IMR-90 (cell line): ENCODE measurements around the gene ARL4A. TPM values are rescaled to one million over a fixed set of nuclear protein-coding genes. Genes with fewer than 3 reads are reported as not detected.

Source experiments
- ATAC-seq: fragments of 200-7000 bp; cut with Tn5 transposase; 2 replicates; pipeline ENCODE4 v1.9.1; 2020; ENCODE audit warnings: low read depth, mild to moderate bottlenecking, moderate library complexity
- BruUV-seq: library from RNA; stranded (reverse); fragments of 400-500 nt; replicated peaks from 2 replicates; lab custom pipeline; 2021; lab: Mats Ljungman, UMichigan
- CTCF ChIA-PET: fragments of 300-600 bp; formaldehyde crosslinking; extraction: SDS; loops from one replicate; lab custom pipeline; 2021; ENCODE audit warnings: antibody characterized with exemption; lab: Yijun Ruan, JAX
- POLR2A ChIA-PET: fragments of 300-600 bp; sonication (Branson Sonifier 250); formaldehyde crosslinking; loops from one replicate; lab custom pipeline; 2022; ENCODE audit warnings: antibody characterized with exemption; ENCODE audit not compliant: unreplicated experiment; lab: Charles Lee
- DNase-seq: peaks from one replicate; pipeline ENCODE4 v3.0.0; 2013
- H2AFZ ChIP-seq: replicated peaks from 2 replicates; pipeline ENCODE3; 2013; ENCODE audit warnings: low read length, mild to moderate bottlenecking; ENCODE audit not compliant: poor library complexity
- H2AK5ac ChIP-seq: 2 replicates; pipeline ENCODE4 v1.6.1; 2013; ENCODE audit warnings: low read depth, low read length, inconsistent platforms
- H2AK9ac ChIP-seq: replicated peaks from 2 replicates; pipeline ENCODE3; 2013; ENCODE audit warnings: mild to moderate bottlenecking, low read depth, low read length, moderate library complexity; ENCODE audit not compliant: poor library complexity
- H2BK120ac ChIP-seq: 2 replicates; pipeline ENCODE4 v1.6.1; 2013; ENCODE audit warnings: low read depth, low read length, inconsistent platforms
- H2BK15ac ChIP-seq: 3 replicates; pipeline ENCODE4 v1.6.1; 2013; ENCODE audit warnings: low read depth, low read length, inconsistent platforms
- H2BK20ac ChIP-seq: 2 replicates; pipeline ENCODE4 v1.6.1; 2013; ENCODE audit warnings: low read depth, mild to moderate bottlenecking, inconsistent platforms, low read length, moderate library complexity
- H2BK5ac ChIP-seq: 2 replicates; pipeline ENCODE4 v1.6.1; 2013; ENCODE audit warnings: mild to moderate bottlenecking, low read depth, low read length, inconsistent platforms; ENCODE audit not compliant: poor library complexity, severe bottlenecking
- H3K14ac ChIP-seq: replicated peaks from 2 replicates; pipeline ENCODE4 v1.6.1; 2013; ENCODE audit warnings: low read depth, low read length, inconsistent platforms
- H3K18ac ChIP-seq: 2 replicates; pipeline ENCODE4 v1.6.1; 2013; ENCODE audit warnings: low read depth, low read length, control low read depth
- H3K23ac ChIP-seq: 2 replicates; pipeline ENCODE4 v1.6.1; 2013; ENCODE audit warnings: low read depth, low read length, inconsistent platforms
- H3K27ac ChIP-seq: 2 replicates; pipeline ENCODE4 v1.5.1; 2013; ENCODE audit warnings: mild to moderate bottlenecking, control low read depth, low read length; ENCODE audit not compliant: insufficient read depth
- H3K27me3 ChIP-seq: 2 replicates; pipeline ENCODE4 v1.6.1; 2013; ENCODE audit warnings: low read length; ENCODE audit not compliant: control insufficient read depth, insufficient read depth
- H3K36me3 ChIP-seq: 2 replicates; pipeline ENCODE4 v1.6.1; 2013; ENCODE audit warnings: low read length, mixed read lengths; ENCODE audit not compliant: control insufficient read depth, insufficient read depth
- H3K4ac ChIP-seq: 2 replicates; pipeline ENCODE4 v1.6.1; 2013; ENCODE audit warnings: low read depth, low read length, inconsistent platforms
- H3K4me1 ChIP-seq: 2 replicates; pipeline ENCODE4 v1.6.1; 2013; ENCODE audit warnings: low read length, mixed read lengths; ENCODE audit not compliant: control insufficient read depth, insufficient read depth
- H3K4me2 ChIP-seq: 2 replicates; pipeline ENCODE4 v1.6.1; 2013; ENCODE audit warnings: low read depth, mild to moderate bottlenecking, control low read depth, low read length, moderate library complexity
- H3K4me3 ChIP-seq: 2 replicates; pipeline ENCODE4 v1.5.1; 2013; ENCODE audit warnings: low read depth, mild to moderate bottlenecking, control low read depth, low read length, moderate library complexity; ENCODE audit not compliant: insufficient read depth
- H3K56ac ChIP-seq: 2 replicates; pipeline ENCODE4 v1.6.1; 2013; ENCODE audit warnings: low read length, inconsistent platforms; ENCODE audit not compliant: insufficient read depth; ENCODE audit errors: extremely low read depth
- H3K79me1 ChIP-seq, 2 experiments: 2 replicates each; pipeline ENCODE4 v1.6.1; 2013; ENCODE audit warnings: low read length in 2 of 2, inconsistent platforms in 1 of 2, low read depth in 1 of 2
- H3K9ac ChIP-seq: 2 replicates; pipeline ENCODE4 v1.6.1; 2013; ENCODE audit warnings: low read depth, low read length, control low read depth
- H3K9me1 ChIP-seq: 2 replicates; pipeline ENCODE4 v1.6.1; 2013; ENCODE audit warnings: low read length, inconsistent platforms; ENCODE audit not compliant: insufficient read depth
- H3K9me3 ChIP-seq: 2 replicates; pipeline ENCODE4 v1.6.1; 2013; ENCODE audit warnings: low read length; ENCODE audit not compliant: control insufficient read depth, insufficient read depth
- H4K20me1 ChIP-seq: 2 replicates; pipeline ENCODE4 v1.6.1; 2013; ENCODE audit warnings: low read length, inconsistent platforms; ENCODE audit not compliant: insufficient read depth
- H4K5ac ChIP-seq: 2 replicates; pipeline ENCODE4 v1.6.1; 2013; ENCODE audit warnings: mild to moderate bottlenecking, low read depth, low read length, control low read depth
- H4K8ac ChIP-seq, 2 experiments: 2 replicates each; pipeline ENCODE4 v1.6.1; 2013; ENCODE audit warnings: low read depth in 2 of 2, low read length in 2 of 2, control low read depth in 1 of 2, inconsistent platforms in 1 of 2
- H4K91ac ChIP-seq: 2 replicates; pipeline ENCODE4 v1.6.1; 2013; ENCODE audit warnings: low read depth, low read length, inconsistent platforms; ENCODE audit not compliant: insufficient read depth
- CEBPB ChIP-seq: IDR thresholded peaks from 2 replicates; pipeline ENCODE4 v1.6.1; 2012; ENCODE audit warnings: low read depth, low read length, improper control_type of control experiment
- CHD1 ChIP-seq: IDR thresholded peaks from 2 replicates; pipeline ENCODE4 v1.6.1; 2012; ENCODE audit warnings: low read depth, low read length, improper control_type of control experiment
- FOS ChIP-seq: fragments of 150-350 bp; IDR thresholded peaks from 2 replicates; pipeline ENCODE4 v1.6.1; 2016; ENCODE audit warnings: low read depth, low read length
- MAFK ChIP-seq: IDR thresholded peaks from 2 replicates; pipeline ENCODE4 v1.6.1; 2012; ENCODE audit warnings: low read depth, low read length, improper control_type of control experiment
- MAZ ChIP-seq: IDR thresholded peaks from 2 replicates; pipeline ENCODE4 v1.6.1; 2012; ENCODE audit warnings: low read depth, mild to moderate bottlenecking, low read length, improper control_type of control experiment, moderate library complexity, borderline replicate concordance
- MXI1 ChIP-seq: IDR thresholded peaks from 2 replicates; pipeline ENCODE4 v1.6.1; 2012; ENCODE audit warnings: low read depth, mild to moderate bottlenecking, low read length, moderate library complexity, borderline replicate concordance
- POLR2A ChIP-seq: IDR thresholded peaks from 2 replicates; pipeline ENCODE4 v1.6.1; 2012; ENCODE audit warnings: mild to moderate bottlenecking, low read depth, low read length
- RCOR1 ChIP-seq: IDR thresholded peaks from 2 replicates; pipeline ENCODE4 v1.6.1; 2012; ENCODE audit warnings: mild to moderate bottlenecking, low read length, improper control_type of control experiment; ENCODE audit not compliant: insufficient replicate concordance
- RFX5 ChIP-seq: IDR thresholded peaks from 2 replicates; pipeline ENCODE4 v1.8.0; 2012; ENCODE audit warnings: low read depth, mild to moderate bottlenecking, low read length, moderate library complexity
- SMC3 ChIP-seq: fragments of 150-350 bp; IDR thresholded peaks from 2 replicates; pipeline ENCODE4 v1.6.1; 2016; ENCODE audit warnings: low read depth, mild to moderate bottlenecking, antibody characterized with exemption, low read length, moderate library complexity
- WGBS, 2 experiments: methylation state at CpG; one replicate each; pipeline versions ENCODE4 v1.1.5 to v1.1.7; 2013; ENCODE audit warnings: missing lambda C conversion rate in 2 of 2; ENCODE audit not compliant: insufficient read length in 1 of 2; ENCODE audit errors: extremely low coverage in 2 of 2; 5-methylcytosine and 5-hydroxymethylcytosine counted together
- dilution Hi-C: fragments of 300-500 bp; cut with HindIII; formaldehyde crosslinking; loops from one replicate; pipeline ENCODE4 v1.14.3; 2018; ENCODE audit warnings: low sequenced_read_pairs; ENCODE audit not compliant: unreplicated experiment
- in situ Hi-C: fragments of 300-500 bp; cut with MboI; formaldehyde crosslinking; loops from 3 replicates; pipeline ENCODE4 v1.14.3; 2019; ENCODE audit warnings: low sequenced_read_pairs, inconsistent platforms, mixed read lengths
- intact Hi-C: fragments of 100-400 bp; cut with micrococcal nuclease; formaldehyde crosslinking; loops from 2 replicates; pipeline ENCODE4 v1.10.0; 2022
- polyA plus RNA-seq, 3 experiments: library from polyadenylated mRNA; depleted of rRNA; stranded (reverse); fragments of >200 nt; gene quantifications; 2 replicates each; pipeline ENCODE4 v1.2.3, GENCODE V29; 2012; ENCODE audit warnings: low replicate concordance in 1 of 3
- total RNA-seq: library from RNA; depleted of rRNA; stranded (reverse); fragments of >200 nt; gene quantifications from 2 replicates; pipeline ENCODE4 v1.2.3, GENCODE V29; 2012
- TF ChIP-seq, protein P1 (sequence below): fragments of 150-350 bp; IDR thresholded peaks from 2 replicates; pipeline ENCODE4 v1.6.1; 2016; ENCODE audit warnings: low read depth, mild to moderate bottlenecking, low read length, moderate library complexity, borderline replicate concordance
- TF ChIP-seq, protein P2 (sequence below): conservative IDR thresholded peaks from 2 replicates; pipeline ENCODE4 v1.5.1; 2012; ENCODE audit warnings: mild to moderate bottlenecking, low read depth, low read length, improper control_type of control experiment
- TF ChIP-seq, protein P3 (sequence below): fragments of 150-350 bp; IDR thresholded peaks from 2 replicates; pipeline ENCODE4 v1.6.1; 2017; ENCODE audit warnings: mild to moderate bottlenecking, antibody characterized with exemption, low read length, low read depth

The ARL4A gene
- total and polyA plus RNA-seq, 2 of the 4 experiments (the other 2 are of a cell fraction): 13.7 to 22.4 TPM

DNA sequence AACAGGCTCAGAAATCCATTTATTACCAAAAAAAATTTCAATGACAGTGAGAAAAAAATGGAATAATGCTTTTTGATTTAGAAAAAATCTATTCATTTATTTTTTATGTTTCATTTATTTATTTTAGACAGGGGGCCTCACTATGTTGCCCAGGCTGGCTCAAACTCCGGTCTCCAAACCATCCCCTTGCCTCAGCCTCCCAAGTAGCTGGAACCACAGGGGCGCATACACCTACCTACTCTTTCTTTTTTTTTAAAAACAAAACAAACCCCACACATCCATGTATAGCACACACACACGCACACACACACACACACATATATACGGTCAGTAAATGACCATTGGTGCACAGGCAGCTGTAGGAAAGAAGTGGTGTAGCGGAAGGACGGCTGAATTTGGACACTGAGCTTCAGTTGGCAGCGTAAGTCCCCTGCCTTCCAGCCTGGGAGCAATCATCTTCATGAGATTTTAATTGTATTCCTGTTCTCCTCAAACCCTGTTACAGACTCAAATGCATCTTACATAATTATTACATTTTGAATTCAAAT, 28.8 kb downstream of the ARL4A start (continued):
- no peak for TF ChIP-seq MAFK

DNA sequence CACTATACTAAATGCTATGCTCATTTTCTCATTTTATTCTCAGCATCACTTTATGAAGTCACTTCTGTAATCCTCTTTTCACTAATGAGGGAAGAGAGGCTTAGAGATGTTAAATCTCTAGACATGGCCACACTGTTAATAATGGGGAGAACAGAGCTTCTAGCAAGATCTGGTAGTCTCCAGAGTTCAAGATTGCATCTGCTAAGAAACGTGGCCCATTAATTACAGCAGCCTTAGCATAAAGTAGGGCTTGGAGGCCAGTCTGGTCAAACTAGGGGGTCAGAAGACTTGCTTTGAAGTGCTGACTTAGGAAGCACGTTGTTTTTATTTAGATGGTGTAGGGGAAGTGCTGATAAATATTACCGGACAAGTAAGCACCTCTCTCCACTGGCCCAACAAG, 29.3 kb downstream of the ARL4A start:
- no peaks in the 10 kb centered on the region for H4K20me1 ChIP-seq
- ATAC-seq (no peak), DNase-seq (no peak)
- H2BK5ac ChIP-seq: no peak overlapping the region
- in situ Hi-C loops (no loop called here), intact Hi-C loops (no loop called here), dilution Hi-C loops (no loop called here)
- no peak overlapping the region for H3K18ac ChIP-seq
- no peak overlapping the region for H3K23ac ChIP-seq
- H3K9ac ChIP-seq: no peak overlapping the region
- no peak overlapping the region for H2AK9ac ChIP-seq
- peak overlapping the region; percentile 40; the same call in 1 of the 2 replicates for H4K91ac ChIP-seq
- BruUV-seq: no TSS peak
- no peak overlapping the region for H3K4me2 ChIP-seq
- peaks cover 9% of the 10 kb centered on the region for H3K4me1 ChIP-seq
- H3K56ac ChIP-seq: no peak overlapping the region
- no peaks in the 10 kb centered on the region for H3K36me3 ChIP-seq
- peaks cover 3% of the 10 kb centered on the region; the same call in 1 of the 2 replicates for H3K9me1 ChIP-seq
- no peaks in the 10 kb centered on the region for H3K9me3 ChIP-seq
- ChIA-PET CTCF (no interaction called here), POLR2A (no interaction called here)
- peak overlapping the region in 1 of 2 experiments; percentile 59; a peak in 2 of 4 replicates for H4K8ac ChIP-seq
- H3K14ac ChIP-seq: peak overlapping the region; percentile 68; the same call in 1 of the 2 replicates
- H2BK20ac ChIP-seq: peak overlapping the region; percentile 51
- H3K27ac ChIP-seq: no peak overlapping the region
- no peak overlapping the region for H4K5ac ChIP-seq
- H2AK5ac ChIP-seq: no peak overlapping the region
- H2BK120ac ChIP-seq: peak overlapping the region; percentile 61
- no peak overlapping the region for H2AFZ ChIP-seq
- no peaks in the 10 kb centered on the region for H3K79me1 ChIP-seq
- peak overlapping the region; percentile 72; the same call in 2 of the 3 replicates for H2BK15ac ChIP-seq
- H3K4ac ChIP-seq: peak overlapping the region; percentile 1
- H3K27me3 ChIP-seq: no peaks in the 10 kb centered on the region
- no peak overlapping the region for H3K4me3 ChIP-seq
- 67% methylated on average over 1 of the region's 3 CpGs; no CpG with 5 or more reads in 1 of the 2 experiments for WGBS, 2 experiments
- no peak for TF ChIP-seq FOS
- no peak for TF ChIP-seq POLR2A
- TF ChIP-seq, protein P1, sequence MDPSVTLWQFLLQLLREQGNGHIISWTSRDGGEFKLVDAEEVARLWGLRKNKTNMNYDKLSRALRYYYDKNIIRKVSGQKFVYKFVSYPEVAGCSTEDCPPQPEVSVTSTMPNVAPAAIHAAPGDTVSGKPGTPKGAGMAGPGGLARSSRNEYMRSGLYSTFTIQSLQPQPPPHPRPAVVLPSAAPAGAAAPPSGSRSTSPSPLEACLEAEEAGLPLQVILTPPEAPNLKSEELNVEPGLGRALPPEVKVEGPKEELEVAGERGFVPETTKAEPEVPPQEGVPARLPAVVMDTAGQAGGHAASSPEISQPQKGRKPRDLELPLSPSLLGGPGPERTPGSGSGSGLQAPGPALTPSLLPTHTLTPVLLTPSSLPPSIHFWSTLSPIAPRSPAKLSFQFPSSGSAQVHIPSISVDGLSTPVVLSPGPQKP: no peak
- TF ChIP-seq MAFK: no peak
- no peak for TF ChIP-seq CHD1
- TF ChIP-seq MXI1: no peak
- TF ChIP-seq CEBPB: no peak
- TF ChIP-seq RFX5: no peak
- no peak for TF ChIP-seq MAZ
- TF ChIP-seq RCOR1: no peak
- TF ChIP-seq, protein P2, sequence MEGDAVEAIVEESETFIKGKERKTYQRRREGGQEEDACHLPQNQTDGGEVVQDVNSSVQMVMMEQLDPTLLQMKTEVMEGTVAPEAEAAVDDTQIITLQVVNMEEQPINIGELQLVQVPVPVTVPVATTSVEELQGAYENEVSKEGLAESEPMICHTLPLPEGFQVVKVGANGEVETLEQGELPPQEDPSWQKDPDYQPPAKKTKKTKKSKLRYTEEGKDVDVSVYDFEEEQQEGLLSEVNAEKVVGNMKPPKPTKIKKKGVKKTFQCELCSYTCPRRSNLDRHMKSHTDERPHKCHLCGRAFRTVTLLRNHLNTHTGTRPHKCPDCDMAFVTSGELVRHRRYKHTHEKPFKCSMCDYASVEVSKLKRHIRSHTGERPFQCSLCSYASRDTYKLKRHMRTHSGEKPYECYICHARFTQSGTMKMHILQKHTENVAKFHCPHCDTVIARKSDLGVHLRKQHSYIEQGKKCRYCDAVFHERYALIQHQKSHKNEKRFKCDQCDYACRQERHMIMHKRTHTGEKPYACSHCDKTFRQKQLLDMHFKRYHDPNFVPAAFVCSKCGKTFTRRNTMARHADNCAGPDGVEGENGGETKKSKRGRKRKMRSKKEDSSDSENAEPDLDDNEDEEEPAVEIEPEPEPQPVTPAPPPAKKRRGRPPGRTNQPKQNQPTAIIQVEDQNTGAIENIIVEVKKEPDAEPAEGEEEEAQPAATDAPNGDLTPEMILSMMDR: no peak
- no peak for TF ChIP-seq SMC3
- TF ChIP-seq, protein P3, sequence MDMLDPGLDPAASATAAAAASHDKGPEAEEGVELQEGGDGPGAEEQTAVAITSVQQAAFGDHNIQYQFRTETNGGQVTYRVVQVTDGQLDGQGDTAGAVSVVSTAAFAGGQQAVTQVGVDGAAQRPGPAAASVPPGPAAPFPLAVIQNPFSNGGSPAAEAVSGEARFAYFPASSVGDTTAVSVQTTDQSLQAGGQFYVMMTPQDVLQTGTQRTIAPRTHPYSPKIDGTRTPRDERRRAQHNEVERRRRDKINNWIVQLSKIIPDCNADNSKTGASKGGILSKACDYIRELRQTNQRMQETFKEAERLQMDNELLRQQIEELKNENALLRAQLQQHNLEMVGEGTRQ: no peak
